Liver (tissue), 9 donors: ENCODE data around the gene ZNF574. TPM values are rescaled to one million over a fixed set of nuclear protein-coding genes. Genes with fewer than 3 reads are reported as not detected.
A peak's percentile ranks its signal among the peaks of the same experiment; 100 is the strongest.

Experiments
- DNase-seq: peaks from one replicate; pipeline ENCODE4 v3.0.0-alpha.2; 2017; ENCODE audit warnings: low spot score
- H3K27ac ChIP-seq, 2 donors: one replicate each; pipeline ENCODE4 v1.7.0; 2013; ENCODE audit warnings: inconsistent platforms in 2 of 2, low read length in 2 of 2, control low read depth in 1 of 2, low read depth in 1 of 2, mild to moderate bottlenecking in 1 of 2
- H3K27me3 ChIP-seq, 4 donors: one replicate each; pipeline versions ENCODE4 v1.6.1 to v1.7.0; 2013; ENCODE audit warnings: low read length in 3 of 4, inconsistent platforms in 1 of 4, mild to moderate bottlenecking in 1 of 4, moderate library complexity in 1 of 4; ENCODE audit not compliant: control insufficient read depth in 4 of 4, insufficient read depth in 4 of 4
- H3K36me3 ChIP-seq, 4 donors: one replicate each; pipeline versions ENCODE4 v1.6.1 to v1.7.0; 2013; ENCODE audit warnings: low read length in 3 of 4, mild to moderate bottlenecking in 3 of 4, low read depth in 1 of 4, moderate library complexity in 1 of 4; ENCODE audit not compliant: control insufficient read depth in 4 of 4, insufficient read depth in 3 of 4
- H3K4me1 ChIP-seq, 4 donors: one replicate each; pipeline versions ENCODE4 v1.6.1 to v1.7.0; 2013; ENCODE audit warnings: low read length in 3 of 4, mild to moderate bottlenecking in 3 of 4, moderate library complexity in 1 of 4; ENCODE audit not compliant: control insufficient read depth in 4 of 4, insufficient read depth in 4 of 4
- H3K4me3 ChIP-seq, 3 donors: one replicate each; pipeline versions ENCODE4 v1.6.1 to v1.7.0; 2013; ENCODE audit warnings: low read length in 3 of 3, control low read depth in 1 of 3, low read depth in 1 of 3, mild to moderate bottlenecking in 1 of 3
- H3K9ac ChIP-seq, 2 donors: one replicate each; pipeline ENCODE4 v1.7.0; 2013; ENCODE audit warnings: low read length in 2 of 2, mild to moderate bottlenecking in 2 of 2, moderate library complexity in 2 of 2, control low read depth in 1 of 2, low read depth in 1 of 2
- H3K9me3 ChIP-seq, 4 donors: one replicate each; pipeline versions ENCODE4 v1.6.1 to v1.7.0; 2013; ENCODE audit warnings: low read length in 3 of 4; ENCODE audit not compliant: control insufficient read depth in 4 of 4
- ATF3 ChIP-seq: IDR thresholded peaks from 2 replicates; pipeline ENCODE4 v1.6.1; 2016; ENCODE audit warnings: antibody characterized with exemption
- CTCF ChIP-seq: fragments of 150-350 bp; IDR thresholded peaks from 2 replicates; pipeline ENCODE4 v1.5.1; 2017; ENCODE audit warnings: improper control_type of control experiment, low read depth, low read length; ENCODE audit not compliant: missing input control
- EGR1 ChIP-seq, 2 donors: IDR thresholded peaks; 2 replicates each; pipeline ENCODE4 v1.6.1; 2016 to 2018; ENCODE audit warnings: antibody characterized with exemption in 2 of 2, low read depth in 2 of 2
- FOXA1 ChIP-seq: IDR thresholded peaks from 2 replicates; pipeline ENCODE4 v1.6.1; 2016; ENCODE audit warnings: antibody characterized with exemption
- FOXA2 ChIP-seq: IDR thresholded peaks from 2 replicates; pipeline ENCODE4 v1.6.1; 2016; ENCODE audit warnings: antibody characterized with exemption
- GABPA ChIP-seq, 2 donors: IDR thresholded peaks in 1 of 2; conservative IDR thresholded peaks in 1 of 2; 2 replicates each; pipeline ENCODE4 v1.6.1; 2016; ENCODE audit warnings: antibody characterized with exemption in 2 of 2, mild to moderate bottlenecking in 1 of 2, moderate library complexity in 1 of 2
- HNF4G ChIP-seq: IDR thresholded peaks from 2 replicates; pipeline ENCODE4 v1.6.1; 2016; ENCODE audit warnings: antibody characterized with exemption
- JUND ChIP-seq, 2 donors: IDR thresholded peaks; 2 replicates each; pipeline ENCODE4 v1.6.1; 2016; ENCODE audit warnings: antibody characterized with exemption in 2 of 2
- MAX ChIP-seq: IDR thresholded peaks from 2 replicates; pipeline ENCODE4 v1.6.1; 2016; ENCODE audit warnings: antibody characterized with exemption
- NR2F2 ChIP-seq: IDR thresholded peaks from 2 replicates; pipeline ENCODE4 v1.6.1; 2016; ENCODE audit warnings: antibody characterized with exemption
- RAD21 ChIP-seq, 2 donors: IDR thresholded peaks; 2 replicates each; pipeline ENCODE4 v1.6.1; 2016; ENCODE audit warnings: antibody characterized with exemption in 2 of 2, mild to moderate bottlenecking in 2 of 2
- REST ChIP-seq: IDR thresholded peaks from 2 replicates; pipeline ENCODE4 v1.6.1; 2016; ENCODE audit warnings: antibody characterized with exemption, mild to moderate bottlenecking
- RXRA ChIP-seq, 2 donors: IDR thresholded peaks; 2 replicates each; pipeline ENCODE4 v1.6.1; 2017 to 2018; ENCODE audit warnings: antibody characterized with exemption in 2 of 2, mild to moderate bottlenecking in 1 of 2
- SP1 ChIP-seq: IDR thresholded peaks from 2 replicates; pipeline ENCODE4 v1.6.1; 2018; ENCODE audit warnings: antibody characterized with exemption, mild to moderate bottlenecking
- TAF1 ChIP-seq: conservative IDR thresholded peaks from 2 replicates; pipeline ENCODE4 v1.6.1; 2016; ENCODE audit warnings: antibody characterized with exemption, mild to moderate bottlenecking
- YY1 ChIP-seq: IDR thresholded peaks from 2 replicates; pipeline ENCODE4 v1.6.1; 2016; ENCODE audit warnings: antibody characterized with exemption, mild to moderate bottlenecking
- ZBTB33 ChIP-seq: IDR thresholded peaks from 2 replicates; pipeline ENCODE4 v1.6.1; 2016; ENCODE audit warnings: antibody characterized with exemption
- WGBS: extraction: QIAGEN DNeasy Blood & Tissue Kit; methylation state at CpG from one replicate; pipeline ENCODE4 v1.1.7; 2013; 5-methylcytosine and 5-hydroxymethylcytosine counted together
- polyA plus RNA-seq, 2 donors: library from polyadenylated mRNA; stranded (reverse) in 1 of 2; unstranded in 1 of 2; fragments of 200-250 nt in 1 of 2; fragments of >200 nt in 1 of 2; fragmentation: Nextera tagmentation in 1 of 2; extraction: Ambion mirVana in 1 of 2; gene quantifications; one replicate each; pipeline versions ENCODE4 v1.2.1 to v1.2.3, GENCODE V29; 2013 to 2015
- total RNA-seq, 2 donors: library from RNA; depleted of rRNA; stranded (reverse); fragments of >200 nt; gene quantifications; one replicate each; pipeline ENCODE4 v1.2.3, GENCODE V29; 2014
- donor health status: healthy.
- donor health status: healthy.
- donor health status: healthy.
- donor health status: healthy.
- donor health status: healthy.

Gene ZNF574
- total and polyA plus RNA-seq, 4 donors, result 3.3 to 7.4 (median 6.5) TPM

- TF ChIP-seq ZBTB33 (no peak), MAX (no peak)
Measured at GRCh38 chr19:42045575-42045974, 30.4 kb upstream of the ZNF574 start (continued).

GRCh38 chr19:42048992-42049391 is 27.0 kb upstream of the ZNF574 start:
- no peak overlapping the region for H3K9ac ChIP-seq
- H3K4me3 ChIP-seq, result peak overlapping the region; percentile 18 to 31 (median 28)
- H3K4me1 ChIP-seq, result peaks cover 0 to 7% (median 2%) of the 10 kb centered on the region in 4 donors
- H3K27me3 ChIP-seq, result no peaks in the 10 kb centered on the region
- H3K36me3 ChIP-seq, result no peaks in the 10 kb centered on the region
- no peaks in the 10 kb centered on the region for H3K9me3 ChIP-seq
- H3K27ac ChIP-seq, result no peak overlapping the region
- TF ChIP-seq RXRA (IDR thresholded peaks at IDR 0.05) (no peak), HNF4G (no peak), FOXA1 (no peak), REST (no peak), SP1 (no peak)
- no peak for DNase-seq
- WGBS, result 36% methylated on average over 4 of the region's 4 CpGs

GRCh38 chr19:42051166-42052115 is 24.5 kb upstream of the ZNF574 start:
- Histone ChIP-seq H3K36me3 (no peaks in the 10 kb centered on the region), H3K27ac (no peak overlapping the region), H3K4me3 (no peak overlapping the region), H3K9me3 (no peaks in the 10 kb centered on the region), H3K9ac (no peak overlapping the region), H3K4me1 (peaks cover 0 to 7% (median 2%) of the 10 kb centered on the region in 4 donors), H3K27me3 (no peaks in the 10 kb centered on the region)
- DNase-seq, result no peak
- 93% methylated on average over 14 of the region's 14 CpGs for WGBS
- TF ChIP-seq REST (no peak), YY1 (no peak), MAX (no peak), GABPA (IDR thresholded peaks at IDR 0.05 in 1 of 2, conservative IDR thresholded peaks at IDR 0.05 in 1 of 2) (no peak), RAD21 (IDR thresholded peaks at IDR 0.05) (no peak), HNF4G (no peak), TAF1 (no peak), ATF3 (no peak), FOXA1 (no peak), CTCF (no peak), FOXA2 (no peak), NR2F2 (no peak), JUND (IDR thresholded peaks at IDR 0.05) (no peak), SP1 (no peak), EGR1 (IDR thresholded peaks at IDR 0.05; ENCODE audit: low read depth in 2 of 2) (no peak)
